ENCODE results near the gene LRRC1.
"Not testable (repeated sequence)": the region's sequence is repeated elsewhere in the genome, so short reads cannot be mapped to it uniquely, and the experiment has no call there.

LRRC1 gene

GRCh38 chr6:53794720-53795339, at the start of gene LRRC1:
Gene LRRC1 (plus strand): TSS chr6:53795005. CDS start chr6:53795257, 252 bp downstream.
- DNase-seq = peak; percentile 89

DNA sequence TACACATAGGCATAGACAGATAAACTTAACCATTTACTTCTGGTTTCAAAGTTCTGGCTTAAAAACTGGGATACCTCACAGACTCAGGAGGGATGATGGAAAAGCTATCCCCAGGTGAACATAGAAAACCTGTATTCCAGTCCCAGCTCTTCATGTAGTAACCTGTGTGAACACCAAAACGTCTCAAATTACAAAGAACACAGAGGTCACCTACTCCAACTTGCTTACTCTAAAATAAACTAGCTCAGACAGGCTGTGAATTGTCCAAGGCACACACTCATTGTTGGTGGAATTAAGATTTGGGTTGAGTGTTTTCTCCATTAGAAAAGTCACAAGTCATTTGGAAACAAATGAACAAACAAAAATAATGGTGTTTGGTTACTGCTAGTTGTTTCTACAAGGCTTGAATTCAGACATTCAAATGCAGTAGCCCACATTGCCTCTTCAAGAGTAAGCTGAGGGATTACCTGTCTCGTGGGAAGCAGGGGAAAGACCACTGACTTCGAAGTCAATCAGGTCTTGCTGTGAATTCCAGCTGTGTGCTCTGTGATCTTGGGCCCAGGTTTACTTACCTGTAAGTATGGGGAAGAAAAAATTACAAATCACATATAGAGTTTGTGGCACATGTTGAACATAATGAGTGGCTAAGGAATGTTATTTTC, 48.2 kb upstream of the LRRC1 start:
- DNase-seq = no peak

GRCh38 chr6:53750052-53750650, 44.7 kb upstream of the LRRC1 start:
- no peak for DNase-seq

- no peak for DNase-seq
These were observed 43.4 kb upstream of the LRRC1 start for GRCh38 chr6:53751417-53751816.

DNA sequence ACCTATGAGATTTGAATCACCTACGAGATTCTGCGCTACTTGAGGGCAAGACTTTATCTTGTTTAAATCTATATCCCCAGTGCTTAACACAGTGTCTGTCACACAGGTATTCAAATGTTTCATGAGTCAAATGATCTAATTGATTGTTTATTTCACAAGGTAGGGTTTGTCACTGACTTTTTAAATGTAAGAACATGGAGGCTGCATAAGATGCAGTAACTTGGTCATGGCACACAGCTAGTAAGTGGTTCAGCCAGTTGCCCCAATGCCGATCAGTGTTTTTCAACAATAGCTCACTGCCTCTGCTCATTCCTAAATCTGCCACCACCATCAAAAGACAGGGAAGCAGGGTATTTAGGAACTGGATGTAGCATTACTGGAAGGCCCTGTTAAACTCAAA, 42.4 kb upstream of the LRRC1 start:
- no peak for DNase-seq

DNA sequence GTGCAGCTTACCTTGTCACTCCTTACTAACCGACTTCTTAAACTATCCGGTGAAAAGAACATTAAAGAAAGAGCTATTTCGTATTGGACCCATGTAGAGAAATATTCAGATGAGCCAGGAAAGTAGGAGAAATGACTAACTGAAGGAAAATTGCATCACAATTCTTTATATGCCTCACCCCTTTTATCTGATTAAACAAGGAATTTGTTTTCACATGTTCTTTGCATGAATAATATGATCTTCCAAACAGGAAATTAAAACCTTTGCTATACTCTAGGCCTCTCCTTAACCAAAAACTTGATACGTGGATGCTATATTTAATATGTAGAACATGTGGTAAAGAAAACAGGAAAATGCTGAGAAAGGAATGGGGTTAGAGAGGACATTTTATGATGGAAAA, 41.9 kb upstream of the LRRC1 start:
- no peak for DNase-seq

- DNase-seq = no peak
These were observed 40.5 kb upstream of the LRRC1 start for GRCh38 chr6:53754330-53754729.

DNA sequence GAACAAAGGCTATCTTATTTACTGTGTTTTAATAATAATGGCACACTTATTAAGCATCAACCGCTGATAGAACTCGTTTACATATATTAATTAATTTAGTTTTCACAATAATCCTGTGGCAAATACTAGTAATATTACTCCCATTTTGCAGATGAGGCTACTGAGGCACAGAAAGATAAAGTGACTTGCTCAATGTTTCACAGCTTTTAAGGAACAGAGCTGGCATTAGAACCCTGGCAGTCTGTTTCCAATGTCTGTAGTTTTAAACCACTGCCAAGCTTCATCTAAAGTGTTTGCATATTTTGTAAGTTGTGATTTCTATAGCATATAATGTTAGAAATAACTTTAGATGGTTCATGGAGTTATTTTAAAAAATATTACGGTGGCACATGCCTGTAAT, 38.4 kb upstream of the LRRC1 start:
- no peak for DNase-seq

GRCh38 chr6:53758496-53758895, 36.3 kb upstream of the LRRC1 start:
- DNase-seq = no peak

GRCh38 chr6:53761036-53761435, 33.8 kb upstream of the LRRC1 start:
- no peak for DNase-seq

GRCh38 chr6:53765270-53765669, 29.5 kb upstream of the LRRC1 start:
- no peak for DNase-seq

GRCh38 chr6:53766930-53767329, 27.9 kb upstream of the LRRC1 start:
- no peak for DNase-seq

DNA sequence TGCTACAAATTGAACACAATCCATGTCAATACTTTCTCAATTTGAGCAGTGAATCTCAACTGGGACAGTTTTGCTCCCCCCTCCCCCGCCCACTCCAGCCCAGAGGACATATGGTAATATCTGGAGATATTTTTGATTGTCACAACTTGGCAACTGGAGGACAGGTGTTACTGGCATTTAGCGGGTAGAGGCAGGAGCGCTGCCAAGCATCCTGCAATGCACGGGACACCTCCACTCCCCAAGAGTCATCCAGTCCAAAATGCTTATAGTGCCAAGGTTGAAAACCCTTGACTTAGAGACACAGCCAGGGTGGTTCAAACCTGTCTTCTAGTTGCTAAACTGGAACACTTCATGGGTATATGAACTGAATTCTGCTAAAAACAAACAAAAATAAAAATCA, 26.9 kb upstream of the LRRC1 start:
- no peak for DNase-seq

DNA sequence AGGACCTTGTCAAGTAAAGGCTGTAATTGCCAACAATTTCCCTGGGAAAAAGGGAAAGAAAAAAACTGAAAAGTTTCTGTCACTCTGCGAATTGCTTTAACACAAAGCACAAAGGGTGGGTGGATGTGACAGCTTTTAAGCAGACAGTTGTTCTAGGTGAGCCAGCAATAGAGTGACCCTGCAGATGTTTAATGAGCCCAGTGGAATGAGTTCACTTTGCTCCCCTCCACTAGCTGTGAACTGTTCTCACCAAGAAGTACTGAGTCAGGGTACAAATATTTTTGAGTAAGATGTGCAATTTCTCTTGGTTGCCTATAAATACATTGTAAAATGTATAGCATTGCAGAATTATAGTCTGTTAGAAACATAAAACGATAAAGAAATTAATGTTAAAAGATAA, 26.2 kb upstream of the LRRC1 start:
- no peak for DNase-seq

DNA sequence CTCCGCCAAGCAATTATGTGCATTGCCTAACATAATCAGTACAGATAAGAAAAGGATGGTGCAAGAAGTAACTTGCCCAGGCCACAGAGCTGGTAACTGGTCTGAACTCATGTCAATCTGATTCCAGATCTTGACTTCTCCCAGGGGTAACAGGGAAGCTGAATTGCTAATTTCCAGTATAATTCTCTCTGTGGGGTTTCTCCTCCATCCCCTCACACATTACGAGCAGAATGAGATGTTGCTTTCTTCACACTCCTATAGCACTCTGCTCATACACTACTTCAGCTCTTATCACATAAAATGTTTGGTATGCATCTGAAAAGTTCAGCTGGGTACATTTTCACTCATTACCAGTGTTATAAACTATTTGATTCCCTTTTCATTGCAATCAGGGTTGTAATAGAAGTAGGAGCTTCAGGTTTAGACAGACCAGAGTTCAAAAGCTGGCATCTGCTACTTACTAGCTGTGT, 24.0 kb upstream of the LRRC1 start:
- DNase-seq = no peak

- no peak for DNase-seq
These were observed 22.8 kb upstream of the LRRC1 start for GRCh38 chr6:53771785-53772624.

DNA sequence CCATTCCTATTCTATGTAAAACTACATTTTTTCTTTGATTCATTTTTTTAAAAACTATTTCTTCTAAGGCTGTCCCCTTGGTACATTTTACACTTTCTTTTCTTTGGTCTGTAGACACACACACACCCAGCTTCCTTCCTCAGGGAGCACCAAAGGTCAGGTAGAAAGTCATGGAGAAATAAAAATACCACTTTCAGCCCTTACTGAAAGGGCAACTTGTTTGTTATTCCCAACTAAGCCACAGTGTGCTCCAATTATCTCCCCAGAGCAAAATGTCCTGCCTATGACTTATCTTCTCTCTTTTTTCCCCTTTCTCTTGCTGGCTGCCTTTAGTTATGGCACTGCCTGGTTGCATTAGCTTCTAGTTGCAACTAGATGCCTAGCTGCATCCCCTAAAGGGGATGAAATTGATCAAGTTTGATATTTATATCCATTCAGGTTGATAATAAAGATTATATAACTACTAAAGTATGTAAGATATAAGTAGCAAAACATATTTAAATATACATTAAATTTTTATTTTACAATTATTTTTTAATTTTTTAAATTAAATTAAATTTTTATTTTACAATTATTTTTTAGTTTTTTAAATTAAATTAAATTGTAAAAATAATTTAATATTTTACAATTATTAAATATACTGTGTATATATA, 21.6 kb upstream of the LRRC1 start:
- DNase-seq = no peak

- DNase-seq = not testable (repeated sequence)
These were observed 18.7 kb upstream of the LRRC1 start for GRCh38 chr6:53776152-53776551.

DNA sequence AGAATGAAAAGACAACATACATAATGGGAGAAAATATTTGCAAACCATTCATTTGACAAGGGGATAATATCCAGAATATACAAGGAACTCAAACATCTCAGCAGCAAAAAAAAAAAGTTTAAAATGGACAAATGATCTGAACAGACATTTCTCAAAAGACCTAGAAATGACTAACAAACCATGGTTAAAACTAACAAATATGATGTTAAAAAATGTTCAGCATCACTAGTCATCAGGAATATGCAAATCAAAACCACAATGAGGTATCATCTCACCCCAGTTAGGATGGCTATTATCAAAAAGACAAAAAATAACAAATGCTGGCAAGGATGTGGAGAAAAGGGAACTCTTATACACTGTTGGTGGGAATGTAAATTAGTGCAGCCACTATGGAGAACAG, 9.8 kb upstream of the LRRC1 start:
- not testable (repeated sequence) for DNase-seq

DNA sequence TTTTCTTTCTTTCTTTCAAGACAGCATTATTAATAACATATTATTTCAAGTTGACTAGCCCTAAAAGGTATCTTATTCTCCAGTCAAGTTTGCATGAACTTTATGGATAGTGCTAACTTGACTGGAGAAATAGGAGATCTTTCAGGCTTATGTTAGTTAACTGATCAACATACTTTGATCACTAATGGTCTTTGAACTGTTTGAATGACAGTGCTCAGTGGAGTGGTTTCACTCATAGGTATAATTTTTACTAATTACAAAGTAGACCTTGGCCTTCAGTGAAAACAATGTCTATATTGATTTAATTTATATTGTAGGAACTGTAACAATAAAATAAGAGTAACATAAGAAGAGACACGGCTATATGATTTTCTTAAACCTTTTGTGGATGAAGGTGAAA, 8.0 kb upstream of the LRRC1 start:
- no peak for DNase-seq

GRCh38 chr6:53790886-53791285, 3.9 kb upstream of the LRRC1 start:
- no peak for DNase-seq

- DNase-seq = no peak
These were observed 2.8 kb upstream of the LRRC1 start for GRCh38 chr6:53792016-53792415.

DNA sequence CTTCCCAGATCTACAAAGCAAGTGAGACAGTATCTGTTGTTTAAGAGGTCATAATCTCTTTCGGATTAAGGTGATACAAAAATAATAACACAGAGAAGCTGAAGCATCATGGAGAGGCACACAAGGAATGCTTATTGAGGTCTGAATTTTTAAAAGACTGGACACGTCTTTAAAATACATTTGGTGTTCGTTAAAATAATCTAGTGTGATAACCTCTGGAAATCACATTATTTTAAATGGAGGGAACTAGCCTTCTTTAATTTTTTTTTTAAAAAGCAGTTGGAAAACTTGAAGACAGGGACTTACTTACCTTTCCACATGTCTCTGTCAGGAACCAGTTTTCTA, 1.9 kb upstream of the LRRC1 start:
- no peak for DNase-seq

All from CD4-positive, alpha-beta T cell treated with Interleukin-6 for 4 hours (primary cell).